HepG2 (cell line): ENCODE results near the gene PLEKHG5. TPM values are rescaled to one million over a fixed set of nuclear protein-coding genes. Genes with fewer than 3 reads are reported as not detected.

Experiments
- ARNT2 ChIP-seq: sonication (generic); formaldehyde crosslinking; IDR thresholded peaks from 2 replicates; pipeline ENCODE4 v1.8.0; 2022; ENCODE audit warnings: mild to moderate bottlenecking, low read depth, missing genetic modification reagents, moderate library complexity
- ARNTL ChIP-seq: sonication (generic); formaldehyde crosslinking; IDR thresholded peaks from 2 replicates; pipeline ENCODE4 v1.4.0; 2020; ENCODE audit warnings: mild to moderate bottlenecking, missing genetic modification reagents
- FOXO1 ChIP-seq: sonication (generic); formaldehyde crosslinking; IDR thresholded peaks from 2 replicates; pipeline ENCODE4 v1.4.0; 2020; ENCODE audit warnings: missing genetic modification reagents
- FOXP4 ChIP-seq: sonication (generic); formaldehyde crosslinking; IDR thresholded peaks from 2 replicates; pipeline ENCODE4 v1.4.0; 2020; ENCODE audit warnings: missing genetic modification reagents
- GATAD2A ChIP-seq: IDR thresholded peaks from 2 replicates; pipeline ENCODE4 v1.6.1; 2016
- HNF4A ChIP-seq: sonication (generic); formaldehyde crosslinking; IDR thresholded peaks from 2 replicates; pipeline ENCODE4 v1.4.0; 2020; ENCODE audit warnings: missing genetic modification reagents
- MEIS2 ChIP-seq: sonication (generic); formaldehyde crosslinking; IDR thresholded peaks from 2 replicates; pipeline ENCODE4 v1.9.0; 2021; ENCODE audit warnings: mild to moderate bottlenecking, missing genetic modification reagents
- MYC ChIP-seq: sonication (generic); formaldehyde crosslinking; IDR thresholded peaks from 2 replicates; pipeline ENCODE4 v1.9.0; 2021; ENCODE audit warnings: missing genetic modification reagents, borderline replicate concordance
- NR2C2 ChIP-seq: sonication (generic); formaldehyde crosslinking; IDR thresholded peaks from 2 replicates; pipeline ENCODE4 v1.4.0; 2020; ENCODE audit warnings: missing genetic modification reagents, mild to moderate bottlenecking, moderate library complexity, borderline replicate concordance
- PATZ1 ChIP-seq: sonication (generic); formaldehyde crosslinking; IDR thresholded peaks from 2 replicates; pipeline ENCODE4 v1.4.0; 2020; ENCODE audit warnings: missing genetic modification reagents
- PAXIP1 ChIP-seq: sonication (generic); formaldehyde crosslinking; conservative IDR thresholded peaks from 2 replicates; pipeline ENCODE4 v1.4.0; 2020; ENCODE audit warnings: mild to moderate bottlenecking, missing genetic modification reagents, moderate library complexity
- RARA ChIP-seq: IDR thresholded peaks from 2 replicates; pipeline ENCODE4 v1.6.1; 2016; ENCODE audit warnings: missing genetic modification reagents, missing compliant biosample characterization
- SAP130 ChIP-seq: IDR thresholded peaks from 2 replicates; pipeline ENCODE4 v1.6.1; 2016; ENCODE audit warnings: low read depth
- SKIL ChIP-seq: sonication (generic); formaldehyde crosslinking; IDR thresholded peaks from 2 replicates; pipeline ENCODE4 v1.8.0; 2022; ENCODE audit warnings: missing genetic modification reagents, mild to moderate bottlenecking, moderate library complexity, borderline replicate concordance
- SOX5 ChIP-seq: IDR thresholded peaks from 2 replicates; pipeline ENCODE4 v1.6.1; 2016; ENCODE audit warnings: borderline replicate concordance
- SPEN ChIP-seq: sonication (generic); formaldehyde crosslinking; IDR thresholded peaks from 2 replicates; pipeline ENCODE4 v1.5.1; 2020; ENCODE audit warnings: low read depth, mild to moderate bottlenecking, missing genetic modification reagents
- YEATS4 ChIP-seq: sonication (generic); formaldehyde crosslinking; IDR thresholded peaks from 2 replicates; pipeline ENCODE4 v1.4.0; 2020; ENCODE audit warnings: missing genetic modification reagents, borderline replicate concordance
- ZNF296 ChIP-seq: sonication (generic); formaldehyde crosslinking; conservative IDR thresholded peaks from 2 replicates; pipeline ENCODE4 v1.5.0; 2020; ENCODE audit warnings: mild to moderate bottlenecking, missing genetic modification reagents
- ZNF564 ChIP-seq: sonication (generic); formaldehyde crosslinking; IDR thresholded peaks from 2 replicates; pipeline ENCODE4 v1.8.1; 2023; ENCODE audit warnings: mild to moderate bottlenecking, missing genetic modification reagents
- ZNF740 ChIP-seq: sonication (generic); formaldehyde crosslinking; IDR thresholded peaks from 2 replicates; pipeline ENCODE4 v1.4.0; 2020; ENCODE audit warnings: missing genetic modification reagents
- polyA plus RNA-seq, 8 experiments: library from polyadenylated mRNA; depleted of rRNA in 3 of 8; stranded (reverse) in 7 of 8; unstranded in 1 of 8; fragments of >200 nt; fragmentation: Illumina TruSeq in 4 of 8; extraction: Trizol in 4 of 8; gene quantifications; 2 replicates each; pipeline versions ENCODE4 v1.2.1 to v1.2.3, GENCODE V29; 2011 to 2016; ENCODE audit warnings: low read depth in 4 of 8, missing spikeins in 1 of 8, mixed read lengths in 1 of 8; ENCODE audit not compliant: insufficient read depth in 1 of 8
- total RNA-seq, 5 experiments: library from RNA; depleted of rRNA; stranded (reverse); fragments of >200 nt; fragmentation: Illumina TruSeq; extraction: Trizol; gene quantifications; 2 replicates each; pipeline ENCODE4 v1.2.3, GENCODE V29; 2016; ENCODE audit warnings: low read depth in 1 of 5

Gene PLEKHG5
- total and polyA plus RNA-seq, 2 of the 13 experiments (the other 11 are each of a cell fraction or from before 2014, with no cell fraction given), result 1.9 to 3.5 TPM

- TF ChIP-seq ZNF564 (CRISPR knock-in tag) (peak; percentile 14; the same call in 1 of the 2 replicates), SAP130 (CRISPR knock-in tag) (peak; percentile 82), GATAD2A (CRISPR knock-in tag) (peak; percentile 55), MYC (CRISPR knock-in tag) (peak; percentile 17; the same call in 1 of the 2 replicates), ZNF740 (CRISPR knock-in tag) (peak; percentile 87; the same call in 1 of the 2 replicates), SOX5 (CRISPR knock-in tag) (peak; percentile 38; the same call in 1 of the 2 replicates), YEATS4 (0 out of 2 replicates have a peak, but pooled peaks have one; percentile 20), PAXIP1 (peak; percentile 31; the same call in 1 of the 2 replicates), MEIS2 (CRISPR knock-in tag) (peak; percentile 32; the same call in 1 of the 2 replicates), FOXP4 (CRISPR knock-in tag) (peak; percentile 42; the same call in 1 of the 2 replicates), RARA (peak; percentile 90), SKIL (peak; percentile 73), SPEN (CRISPR knock-in tag) (0 out of 2 replicates have a peak, but pooled peaks have one; percentile 41), NR2C2 (CRISPR knock-in tag) (peak; percentile 57; the same call in 1 of the 2 replicates), HNF4A (CRISPR knock-in tag) (peak; percentile 81), ZNF296 (CRISPR knock-in tag) (peak; percentile 28; the same call in 1 of the 2 replicates), PATZ1 (CRISPR knock-in tag) (peak; percentile 94), ARNT2 (0 out of 2 replicates have a peak, but pooled peaks have one; percentile 9), ARNTL (CRISPR knock-in tag) (peak; percentile 69), FOXO1 (CRISPR knock-in tag) (0 out of 2 replicates have a peak, but pooled peaks have one; percentile 20)
These were observed 45.5 kb downstream of the PLEKHG5 start (continued) for GRCh38 chr1:6445929-6446328.
